Prostate gland (tissue), 2 donors: Measurements from ENCODE around the gene ARFGEF2.

ENCODE experiments used
- CTCF ChIP-seq, 4 experiments: fragments of 200-600 bp in 2 of 4; fragments of 450-650 bp in 2 of 4; sonication (generic) in 2 of 4; IDR thresholded peaks; 1 replicate in 3 of 4; 2 replicates in 1 of 4; pipeline ENCODE4 v1.5.1; 2016 to 2019; ENCODE audit warnings: antibody characterized with exemption in 4 of 4, mild to moderate bottlenecking in 2 of 4, moderate library complexity in 2 of 4
- POLR2A ChIP-seq: fragments of 450-650 bp; IDR thresholded peaks from one replicate; pipeline ENCODE4 v1.6.1; 2016; ENCODE audit warnings: antibody characterized with exemption, mild to moderate bottlenecking
- POLR2AphosphoS5 ChIP-seq: sonication (generic); formaldehyde crosslinking; IDR thresholded peaks from one replicate; pipeline ENCODE4 v1.6.1; 2017; ENCODE audit warnings: antibody characterized with exemption

GRCh38 chr20:48941467-48941866 is 20.0 kb downstream of the ARFGEF2 start:
- TF ChIP-seq CTCF (IDR thresholded peaks at IDR 0.05) = no peak
- TF ChIP-seq POLR2A = no peak
- no peak for TF ChIP-seq POLR2AphosphoS5
